ENCODE results near the gene SMIM45.

SMIM45 gene

DNA sequence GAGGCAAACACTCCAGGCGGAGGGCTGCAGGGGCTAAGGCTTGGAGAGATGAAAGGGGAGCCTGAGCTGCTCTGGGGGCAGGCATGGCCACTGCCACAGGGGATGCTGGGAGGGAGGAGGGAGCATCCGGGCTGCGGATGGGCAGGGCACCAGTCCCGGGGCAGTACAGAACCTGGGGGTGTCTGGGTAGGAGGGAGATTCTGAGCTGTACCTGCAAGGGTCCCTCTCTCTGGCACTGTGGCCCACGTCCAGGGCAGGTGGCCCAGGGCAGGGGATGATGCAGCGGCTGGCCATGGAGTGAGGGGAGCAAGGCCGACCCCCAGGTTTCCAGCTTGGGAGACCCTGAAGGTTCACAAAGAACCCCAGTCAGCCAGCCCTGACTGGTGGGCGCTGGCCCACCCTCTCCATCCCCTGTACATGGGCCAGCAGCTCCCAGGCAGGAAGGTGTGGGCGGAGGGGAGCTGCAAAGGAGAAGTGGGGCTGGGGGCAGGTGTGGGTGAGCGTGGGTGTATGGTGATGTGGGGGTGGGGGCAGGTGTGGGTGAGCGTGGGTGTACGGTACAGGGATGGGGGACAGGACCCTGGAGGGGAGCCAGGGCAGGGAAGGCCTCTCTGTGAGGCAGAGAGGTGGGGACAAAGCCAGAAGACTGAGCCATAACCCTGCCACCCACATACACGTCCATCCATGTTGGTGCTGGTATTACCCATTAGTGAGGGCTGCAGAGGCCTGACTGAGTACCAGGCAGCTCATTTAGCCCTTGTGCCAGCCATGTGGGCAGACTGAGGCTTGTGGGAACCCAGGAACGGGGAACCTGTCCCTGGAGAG is 23.1 kb upstream of the SMIM45 start:
- DNase-seq (ENCODE audit: low spot score in 2 of 2): no peak

DNA sequence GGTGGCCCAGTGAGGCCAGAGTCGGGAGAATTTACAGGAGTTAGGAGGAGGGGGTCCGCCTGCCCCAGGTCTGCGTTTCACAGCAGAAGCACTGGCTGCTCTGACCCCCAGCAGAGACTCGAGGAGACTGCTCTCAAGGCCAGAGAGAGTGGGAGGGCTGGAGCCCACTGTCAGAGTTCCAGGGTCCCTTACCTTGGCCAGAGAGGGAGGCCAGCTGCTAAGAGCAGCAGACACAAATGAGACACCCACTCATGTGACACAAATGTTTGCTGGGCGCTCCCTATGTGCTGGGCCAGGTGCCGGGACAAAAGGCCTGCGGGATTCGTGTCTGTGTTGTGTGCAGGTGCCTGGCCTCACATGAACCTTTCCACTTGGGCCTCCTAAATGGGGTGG is 22.5 kb upstream of the SMIM45 start:
- no peak overlapping the region for H3K4me3 ChIP-seq
- no peak overlapping the region for H3K27ac ChIP-seq
- H3K9me3 ChIP-seq: no peaks in the 10 kb centered on the region
- TF ChIP-seq, protein P1, sequence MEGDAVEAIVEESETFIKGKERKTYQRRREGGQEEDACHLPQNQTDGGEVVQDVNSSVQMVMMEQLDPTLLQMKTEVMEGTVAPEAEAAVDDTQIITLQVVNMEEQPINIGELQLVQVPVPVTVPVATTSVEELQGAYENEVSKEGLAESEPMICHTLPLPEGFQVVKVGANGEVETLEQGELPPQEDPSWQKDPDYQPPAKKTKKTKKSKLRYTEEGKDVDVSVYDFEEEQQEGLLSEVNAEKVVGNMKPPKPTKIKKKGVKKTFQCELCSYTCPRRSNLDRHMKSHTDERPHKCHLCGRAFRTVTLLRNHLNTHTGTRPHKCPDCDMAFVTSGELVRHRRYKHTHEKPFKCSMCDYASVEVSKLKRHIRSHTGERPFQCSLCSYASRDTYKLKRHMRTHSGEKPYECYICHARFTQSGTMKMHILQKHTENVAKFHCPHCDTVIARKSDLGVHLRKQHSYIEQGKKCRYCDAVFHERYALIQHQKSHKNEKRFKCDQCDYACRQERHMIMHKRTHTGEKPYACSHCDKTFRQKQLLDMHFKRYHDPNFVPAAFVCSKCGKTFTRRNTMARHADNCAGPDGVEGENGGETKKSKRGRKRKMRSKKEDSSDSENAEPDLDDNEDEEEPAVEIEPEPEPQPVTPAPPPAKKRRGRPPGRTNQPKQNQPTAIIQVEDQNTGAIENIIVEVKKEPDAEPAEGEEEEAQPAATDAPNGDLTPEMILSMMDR (IDR thresholded peaks at IDR 0.05): no peak
- no peak for TF ChIP-seq POLR2AphosphoS5 (IDR thresholded peaks at IDR 0.05)
- no peak for TF ChIP-seq POLR2A (IDR thresholded peaks at IDR 0.05)
- H3K4me1 ChIP-seq: no peaks in the 10 kb centered on the region
- DNase-seq (ENCODE audit: low spot score in 2 of 2): no peak
- intact Hi-C loops (cut with DNase I; ENCODE audit: low total_unique reads): no loop called here
- H3K36me3 ChIP-seq: no peaks in the 10 kb centered on the region
- peaks cover 8 to 15% of the 10 kb centered on the region in 2 donors for H3K27me3 ChIP-seq

More for the DNA sequence above, 23.1 kb upstream of the SMIM45 start:
- no peaks in the 10 kb centered on the region for H3K4me1 ChIP-seq
- TF ChIP-seq POLR2A (IDR thresholded peaks at IDR 0.05) (no peak), POLR2AphosphoS5 (IDR thresholded peaks at IDR 0.05) (no peak)
- TF ChIP-seq, protein P1 (IDR thresholded peaks at IDR 0.05): no peak
- H3K27ac ChIP-seq: no peak overlapping the region
- H3K9me3 ChIP-seq: no peaks in the 10 kb centered on the region
- intact Hi-C loops (cut with DNase I; ENCODE audit: low total_unique reads): no loop called here
- H3K27me3 ChIP-seq: peaks cover 8 to 15% of the 10 kb centered on the region in 2 donors
- no peak overlapping the region for H3K4me3 ChIP-seq
- H3K36me3 ChIP-seq: no peaks in the 10 kb centered on the region

DNA sequence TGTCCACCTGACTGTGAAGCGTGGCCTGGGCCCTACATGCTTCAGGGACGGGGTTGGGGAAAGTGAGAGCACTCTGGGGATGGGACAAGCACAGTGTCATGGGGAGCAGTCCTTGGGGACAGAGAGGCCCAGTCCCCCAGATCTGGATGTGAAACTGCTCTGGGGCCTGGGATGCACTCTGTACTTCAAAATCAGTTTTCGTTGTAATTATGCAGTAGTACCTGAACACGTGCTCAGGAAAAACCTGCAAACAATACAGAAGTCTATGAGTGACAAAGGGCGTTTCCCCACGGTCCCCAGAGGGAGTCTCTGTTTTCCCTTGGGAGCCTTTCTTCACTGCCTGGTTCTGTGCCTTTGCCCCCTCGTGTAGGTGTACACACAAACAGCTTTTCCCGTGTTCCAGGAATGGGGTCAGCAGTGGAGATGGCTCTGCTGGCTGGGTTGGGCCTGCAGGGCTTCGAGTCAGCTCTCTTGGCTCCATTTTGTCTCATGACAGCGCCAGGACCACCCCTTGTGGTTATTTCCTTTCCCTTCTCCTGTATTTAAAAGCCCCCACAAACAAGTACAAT is 20.2 kb upstream of the SMIM45 start:
- no peak for DNase-seq (ENCODE audit: low spot score in 2 of 2)
- Histone ChIP-seq H3K4me3 (no peak overlapping the region), H3K4me1 (no peaks in the 10 kb centered on the region), H3K27me3 (no peaks in the 10 kb centered on the region), H3K9me3 (no peaks in the 10 kb centered on the region), H3K36me3 (no peaks in the 10 kb centered on the region), H3K27ac (no peak overlapping the region)
- TF ChIP-seq POLR2AphosphoS5 (IDR thresholded peaks at IDR 0.05): no peak
- TF ChIP-seq, protein P1 (IDR thresholded peaks at IDR 0.05): no peak
- no peak for TF ChIP-seq POLR2A (IDR thresholded peaks at IDR 0.05)
- intact Hi-C loops (cut with DNase I; ENCODE audit: low total_unique reads): no loop called here

DNA sequence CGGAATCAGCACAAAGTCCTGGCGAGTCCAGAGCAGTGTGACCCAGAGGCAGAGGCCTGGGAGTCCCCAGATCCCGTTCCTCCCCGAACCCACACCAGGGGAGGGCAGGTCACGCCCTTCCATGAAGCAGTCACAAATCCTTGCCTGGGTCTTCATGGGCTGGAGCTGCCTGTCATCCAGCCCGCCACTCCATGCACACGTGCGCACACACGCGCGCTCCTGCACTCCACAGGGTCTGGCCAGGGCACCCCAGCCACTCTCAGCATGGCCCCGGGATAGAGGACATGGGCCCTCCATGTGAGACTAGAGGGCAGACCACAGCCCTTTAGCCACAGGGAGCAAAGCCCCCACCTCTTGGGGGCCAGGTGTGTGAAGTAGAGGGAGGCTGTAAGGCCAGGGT is 19.6 kb upstream of the SMIM45 start:
- DNase-seq (ENCODE audit: low spot score in 2 of 2): no peak
- Histone ChIP-seq H3K9me3 (no peaks in the 10 kb centered on the region), H3K27ac (no peak overlapping the region), H3K27me3 (no peaks in the 10 kb centered on the region), H3K4me1 (no peaks in the 10 kb centered on the region), H3K4me3 (no peak overlapping the region), H3K36me3 (no peaks in the 10 kb centered on the region)
- no peak for TF ChIP-seq POLR2AphosphoS5 (IDR thresholded peaks at IDR 0.05)
- TF ChIP-seq, protein P1 (IDR thresholded peaks at IDR 0.05): no peak
- intact Hi-C loops (cut with DNase I; ENCODE audit: low total_unique reads): no loop called here

DNA sequence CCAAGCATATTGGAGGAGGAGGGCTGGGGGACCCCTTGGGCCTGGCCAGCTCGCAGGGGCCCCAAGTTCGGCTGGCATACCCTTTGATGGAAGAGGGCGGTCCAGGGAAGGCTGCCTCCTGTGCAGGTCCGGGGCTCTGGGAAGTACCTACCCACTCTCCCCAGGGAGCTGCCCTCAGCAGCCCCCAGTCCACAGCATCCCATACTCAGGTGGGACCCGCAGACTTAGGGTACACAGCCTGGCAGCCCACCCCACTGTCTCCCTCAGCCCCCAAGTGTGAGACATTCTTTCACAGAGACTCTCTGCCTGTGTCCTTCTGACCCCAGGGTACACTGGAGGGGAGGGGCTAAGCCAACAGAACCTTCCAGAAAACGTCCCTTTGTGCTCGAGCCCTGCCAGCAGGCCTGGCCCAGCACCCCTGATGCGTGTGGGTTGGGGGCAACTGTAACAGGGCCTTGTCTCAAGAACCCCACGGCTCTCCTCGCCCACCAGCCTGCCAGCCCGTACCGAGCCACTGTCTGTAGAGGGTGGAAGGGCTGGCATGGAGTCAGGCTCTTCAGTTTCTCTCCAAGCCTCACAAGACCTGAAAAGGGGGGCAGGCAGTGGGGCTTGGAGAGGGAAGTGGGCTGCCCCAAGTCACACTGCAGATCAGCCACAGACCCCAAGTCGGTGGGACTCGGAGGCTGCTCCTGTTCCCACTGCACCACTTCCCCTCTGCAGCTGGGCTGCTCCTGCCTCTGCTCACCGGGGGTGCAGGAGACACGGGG is 18.4 kb upstream of the SMIM45 start:
- no peaks in the 10 kb centered on the region for H3K4me1 ChIP-seq
- intact Hi-C loops (cut with DNase I; ENCODE audit: low total_unique reads): no loop called here
- H3K9me3 ChIP-seq: no peaks in the 10 kb centered on the region
- TF ChIP-seq, protein P1 (IDR thresholded peaks at IDR 0.05): no peak
- no peak for TF ChIP-seq POLR2AphosphoS5 (IDR thresholded peaks at IDR 0.05)
- no peak for TF ChIP-seq POLR2A (IDR thresholded peaks at IDR 0.05)
- no peak for DNase-seq (ENCODE audit: low spot score in 2 of 2)
- H3K4me3 ChIP-seq: no peak overlapping the region
- no peak overlapping the region for H3K27ac ChIP-seq
- H3K27me3 ChIP-seq: no peaks in the 10 kb centered on the region
- no peaks in the 10 kb centered on the region for H3K36me3 ChIP-seq

Data from breast epithelium (tissue), 4 donors.